Renal cortical epithelial cell (primary cell): ENCODE measurements around the gene FAM131A. TPM values are rescaled to one million over a fixed set of nuclear protein-coding genes. Genes with fewer than 3 reads are reported as not detected.
"Not testable (repeated sequence)": the region's sequence is repeated elsewhere in the genome, so short reads cannot be mapped to it uniquely, and the experiment has no call there.

Experiments
- DNase-seq: peaks from one replicate; pipeline ENCODE4 v3.0.0-alpha.2; 2011; ENCODE audit warnings: low read depth
- total RNA-seq: library from RNA; depleted of rRNA; stranded (reverse); fragments of >200 nt; gene quantifications from 2 replicates; pipeline ENCODE4 v1.2.3, GENCODE V29; 2014

The FAM131A gene
- total RNA-seq, 1 donor from 2014 or later = 24.2 TPM

GRCh38 chr3:184339451-184340135 lies 2.2 kb downstream of the FAM131A start:
- not testable (repeated sequence) for DNase-seq

- peak; percentile 22 for DNase-seq
Measured at GRCh38 chr3:184341925-184342324, 4.5 kb downstream of the FAM131A start.

- DNase-seq = no peak
Measured at GRCh38 chr3:184343200-184343876, 5.9 kb downstream of the FAM131A start.

- DNase-seq = no peak
Measured at GRCh38 chr3:184344579-184345316, 7.3 kb downstream of the FAM131A start.

GRCh38 chr3:184345317-184346144 lies 8.1 kb downstream of the FAM131A start:
- DNase-seq = peak; percentile 93

GRCh38 chr3:184346480-184347190 lies 9.2 kb downstream of the FAM131A start:
- DNase-seq = no peak

- DNase-seq = no peak
Measured at GRCh38 chr3:184347321-184348056, 10.1 kb downstream of the FAM131A start.

- DNase-seq = no peak
Measured at GRCh38 chr3:184348057-184348382, 10.6 kb downstream of the FAM131A start.

- DNase-seq = peak; percentile 41
Measured at GRCh38 chr3:184349563-184350470, 12.4 kb downstream of the FAM131A start.

- no peak for DNase-seq
Measured at GRCh38 chr3:184350618-184351017, 13.2 kb downstream of the FAM131A start.

GRCh38 chr3:184351511-184352148 lies 14.2 kb downstream of the FAM131A start:
- DNase-seq = no peak

GRCh38 chr3:184352149-184352785 lies 14.9 kb downstream of the FAM131A start:
- DNase-seq = no peak

- no peak for DNase-seq
Measured at GRCh38 chr3:184352897-184353545, 15.6 kb downstream of the FAM131A start.

GRCh38 chr3:184353546-184353941 lies 16.1 kb downstream of the FAM131A start:
- no peak for DNase-seq

GRCh38 chr3:184354121-184354728 lies 16.8 kb downstream of the FAM131A start:
- DNase-seq = no peak

GRCh38 chr3:184354754-184355153 lies 17.4 kb downstream of the FAM131A start:
- no peak for DNase-seq

GRCh38 chr3:184355261-184356040 lies 18.1 kb downstream of the FAM131A start:
- DNase-seq = no peak
